Measurements from ENCODE around the gene PAPPA.

The PAPPA gene

GRCh38 chr9:116209414-116210116, 56.0 kb downstream of the PAPPA start:
- no peak for DNase-seq (ENCODE audit: insufficient read length, low spot score)
- no peak for FAIRE-seq
- TF ChIP-seq POLR2AphosphoS5 (IDR thresholded peaks at IDR 0.05; ENCODE audit: low read depth, low read length) (no peak), POU2F2 (IDR thresholded peaks at IDR 0.05; ENCODE audit: low read depth, low read length) (no peak), TAF1 (IDR thresholded peaks at IDR 0.05; ENCODE audit: low read depth, low read length) (no peak), SPI1 (IDR thresholded peaks at IDR 0.05; ENCODE audit: low read depth, low read length) (no peak), POLR2A (IDR thresholded peaks at IDR 0.05; ENCODE audit: low read depth, low read length) (no peak), PAX5 (IDR thresholded peaks at IDR 0.05; ENCODE audit: insufficient read depth, low read length, severe bottlenecking) (no peak)

DNA sequence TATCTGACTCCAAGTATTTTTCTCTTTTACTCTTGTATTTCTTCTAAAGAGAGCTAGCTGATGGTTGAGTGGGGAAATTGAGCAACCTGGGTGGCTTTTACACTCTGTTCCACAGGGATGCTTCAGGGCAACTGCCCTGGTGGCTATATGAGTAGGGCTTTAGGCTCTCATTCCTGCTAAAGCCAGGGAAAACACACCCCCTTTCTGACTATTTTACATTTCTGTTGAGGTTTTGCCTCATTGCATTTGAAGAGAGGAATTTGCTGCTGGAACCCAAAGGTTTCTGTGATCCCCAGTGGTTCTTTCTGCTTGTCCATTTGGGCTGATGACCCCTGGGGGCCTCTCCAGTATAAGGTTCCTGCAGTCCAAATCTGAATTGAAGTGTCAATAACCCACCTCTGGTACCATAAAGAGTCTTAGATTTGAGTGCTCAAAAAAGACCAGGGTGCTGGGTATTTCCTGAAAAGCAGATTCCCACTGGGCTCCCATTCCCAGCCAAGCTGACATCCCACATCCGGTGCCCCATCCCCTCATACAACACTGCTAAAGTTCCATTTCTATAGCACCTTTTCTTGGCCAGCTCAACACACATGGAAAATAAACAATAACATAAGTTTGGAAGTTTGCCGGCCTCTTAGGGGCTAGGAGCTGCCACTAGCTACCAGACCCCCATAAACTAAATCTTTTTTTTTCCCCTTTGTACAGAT, 59.5 kb downstream of the PAPPA start:
- DNase-seq (ENCODE audit: insufficient read length, low spot score) (no peak), FAIRE-seq (no peak)
- TF ChIP-seq TAF1 (IDR thresholded peaks at IDR 0.05; ENCODE audit: low read depth, low read length) (no peak), PAX5 (IDR thresholded peaks at IDR 0.05; ENCODE audit: insufficient read depth, low read length, severe bottlenecking) (no peak), SPI1 (IDR thresholded peaks at IDR 0.05; ENCODE audit: low read depth, low read length) (no peak), POU2F2 (IDR thresholded peaks at IDR 0.05; ENCODE audit: low read depth, low read length) (no peak), POLR2AphosphoS5 (IDR thresholded peaks at IDR 0.05; ENCODE audit: low read depth, low read length) (no peak), POLR2A (IDR thresholded peaks at IDR 0.05; ENCODE audit: low read depth, low read length) (no peak)

GRCh38 chr9:116213693-116214047, 60.1 kb downstream of the PAPPA start:
- DNase-seq (ENCODE audit: insufficient read length, low spot score) (no peak), FAIRE-seq (no peak)
- TF ChIP-seq SPI1 (IDR thresholded peaks at IDR 0.05; ENCODE audit: low read depth, low read length) (no peak), TAF1 (IDR thresholded peaks at IDR 0.05; ENCODE audit: low read depth, low read length) (no peak), POLR2A (IDR thresholded peaks at IDR 0.05; ENCODE audit: low read depth, low read length) (no peak), POU2F2 (IDR thresholded peaks at IDR 0.05; ENCODE audit: low read depth, low read length) (no peak)

- DNase-seq (ENCODE audit: insufficient read length, low spot score): no peak
- TF ChIP-seq POU2F2 (IDR thresholded peaks at IDR 0.05; ENCODE audit: low read depth, low read length) (no peak), POLR2AphosphoS5 (IDR thresholded peaks at IDR 0.05; ENCODE audit: low read depth, low read length) (no peak), PAX5 (IDR thresholded peaks at IDR 0.05; ENCODE audit: insufficient read depth, low read length, severe bottlenecking) (no peak), TAF1 (IDR thresholded peaks at IDR 0.05; ENCODE audit: low read depth, low read length) (no peak), POLR2A (IDR thresholded peaks at IDR 0.05; ENCODE audit: low read depth, low read length) (no peak), SPI1 (IDR thresholded peaks at IDR 0.05; ENCODE audit: low read depth, low read length) (no peak)
- no peak for FAIRE-seq
These were observed 64.8 kb downstream of the PAPPA start for GRCh38 chr9:116218399-116218798.

- no peak for DNase-seq (ENCODE audit: insufficient read length, low spot score)
- no peak for FAIRE-seq
- TF ChIP-seq PAX5 (IDR thresholded peaks at IDR 0.05; ENCODE audit: insufficient read depth, low read length, severe bottlenecking) (no peak), POLR2AphosphoS5 (IDR thresholded peaks at IDR 0.05; ENCODE audit: low read depth, low read length) (no peak), POU2F2 (IDR thresholded peaks at IDR 0.05; ENCODE audit: low read depth, low read length) (no peak), SPI1 (IDR thresholded peaks at IDR 0.05; ENCODE audit: low read depth, low read length) (no peak), POLR2A (IDR thresholded peaks at IDR 0.05; ENCODE audit: low read depth, low read length) (no peak), TAF1 (IDR thresholded peaks at IDR 0.05; ENCODE audit: low read depth, low read length) (no peak)
These were observed 66.1 kb downstream of the PAPPA start for GRCh38 chr9:116219686-116220085.

GRCh38 chr9:116223926-116224325, 70.3 kb downstream of the PAPPA start:
- DNase-seq (ENCODE audit: insufficient read length, low spot score): no peak
- TF ChIP-seq TAF1 (IDR thresholded peaks at IDR 0.05; ENCODE audit: low read depth, low read length): no peak
- no peak for TF ChIP-seq POU2F2 (IDR thresholded peaks at IDR 0.05; ENCODE audit: low read depth, low read length)
- no peak for TF ChIP-seq PAX5 (IDR thresholded peaks at IDR 0.05; ENCODE audit: insufficient read depth, low read length, severe bottlenecking)
- no peak for TF ChIP-seq SPI1 (IDR thresholded peaks at IDR 0.05; ENCODE audit: low read depth, low read length)
- no peak for TF ChIP-seq POLR2AphosphoS5 (IDR thresholded peaks at IDR 0.05; ENCODE audit: low read depth, low read length)
- TF ChIP-seq POLR2A (IDR thresholded peaks at IDR 0.05; ENCODE audit: low read depth, low read length): no peak
- no peak for FAIRE-seq

- TF ChIP-seq PAX5 (IDR thresholded peaks at IDR 0.05; ENCODE audit: insufficient read depth, low read length, severe bottlenecking): no peak
- no peak for TF ChIP-seq POLR2AphosphoS5 (IDR thresholded peaks at IDR 0.05; ENCODE audit: low read depth, low read length)
- TF ChIP-seq SPI1 (IDR thresholded peaks at IDR 0.05; ENCODE audit: low read depth, low read length): no peak
- TF ChIP-seq POU2F2 (IDR thresholded peaks at IDR 0.05; ENCODE audit: low read depth, low read length): no peak
- TF ChIP-seq POLR2A (IDR thresholded peaks at IDR 0.05; ENCODE audit: low read depth, low read length): no peak
- no peak for TF ChIP-seq TAF1 (IDR thresholded peaks at IDR 0.05; ENCODE audit: low read depth, low read length)
- FAIRE-seq (no peak), DNase-seq (ENCODE audit: insufficient read length, low spot score) (no peak)
These were observed 76.6 kb downstream of the PAPPA start for GRCh38 chr9:116230051-116230632.

- no peak for FAIRE-seq
- TF ChIP-seq POU2F2 (IDR thresholded peaks at IDR 0.05; ENCODE audit: low read depth, low read length): no peak
- TF ChIP-seq POLR2A (IDR thresholded peaks at IDR 0.05; ENCODE audit: low read depth, low read length): no peak
- no peak for TF ChIP-seq TAF1 (IDR thresholded peaks at IDR 0.05; ENCODE audit: low read depth, low read length)
- no peak for TF ChIP-seq SPI1 (IDR thresholded peaks at IDR 0.05; ENCODE audit: low read depth, low read length)
- no peak for TF ChIP-seq PAX5 (IDR thresholded peaks at IDR 0.05; ENCODE audit: insufficient read depth, low read length, severe bottlenecking)
- TF ChIP-seq POLR2AphosphoS5 (IDR thresholded peaks at IDR 0.05; ENCODE audit: low read depth, low read length): no peak
- DNase-seq (ENCODE audit: insufficient read length, low spot score): no peak
These were observed 79.0 kb downstream of the PAPPA start for GRCh38 chr9:116232424-116233159.

- DNase-seq (ENCODE audit: insufficient read length, low spot score) (no peak), FAIRE-seq (no peak)
- TF ChIP-seq POLR2A (IDR thresholded peaks at IDR 0.05; ENCODE audit: low read depth, low read length) (no peak), PAX5 (IDR thresholded peaks at IDR 0.05; ENCODE audit: insufficient read depth, low read length, severe bottlenecking) (no peak), POU2F2 (IDR thresholded peaks at IDR 0.05; ENCODE audit: low read depth, low read length) (no peak), SPI1 (IDR thresholded peaks at IDR 0.05; ENCODE audit: low read depth, low read length) (no peak), POLR2AphosphoS5 (IDR thresholded peaks at IDR 0.05; ENCODE audit: low read depth, low read length) (no peak), TAF1 (IDR thresholded peaks at IDR 0.05; ENCODE audit: low read depth, low read length) (no peak)
These were observed 79.6 kb downstream of the PAPPA start for GRCh38 chr9:116233160-116233530.
